Cerebellar nuclear complex (tissue), 1 donor: ENCODE data around the gene SLC6A1.
"Not testable (repeated sequence)": the region's sequence is repeated elsewhere in the genome, so short reads cannot be mapped to it uniquely, and the experiment has no call there.

ENCODE experiments used
- DNase-seq, 2 experiments: peaks; one replicate each; lab custom pipeline; 2025; lab: John Stamatoyannopoulos, UW

SLC6A1 gene

DNA sequence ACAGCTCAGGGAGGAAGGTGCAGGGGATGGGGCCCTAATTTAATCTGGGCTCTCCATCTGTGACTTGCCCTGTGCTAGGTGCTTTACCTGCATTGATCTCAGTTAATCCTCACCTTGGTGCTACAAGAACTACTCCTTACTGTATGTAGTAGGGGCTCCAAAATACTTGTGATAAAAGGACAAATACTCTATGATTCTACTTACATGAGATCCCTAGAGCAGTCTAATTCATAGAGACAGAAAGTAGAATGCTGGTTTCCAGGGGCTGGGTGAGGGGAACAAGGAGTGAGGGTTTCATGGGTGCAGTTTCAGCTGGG, 67.2 kb downstream of the SLC6A1 start:
- DNase-seq, result no peak

DNA sequence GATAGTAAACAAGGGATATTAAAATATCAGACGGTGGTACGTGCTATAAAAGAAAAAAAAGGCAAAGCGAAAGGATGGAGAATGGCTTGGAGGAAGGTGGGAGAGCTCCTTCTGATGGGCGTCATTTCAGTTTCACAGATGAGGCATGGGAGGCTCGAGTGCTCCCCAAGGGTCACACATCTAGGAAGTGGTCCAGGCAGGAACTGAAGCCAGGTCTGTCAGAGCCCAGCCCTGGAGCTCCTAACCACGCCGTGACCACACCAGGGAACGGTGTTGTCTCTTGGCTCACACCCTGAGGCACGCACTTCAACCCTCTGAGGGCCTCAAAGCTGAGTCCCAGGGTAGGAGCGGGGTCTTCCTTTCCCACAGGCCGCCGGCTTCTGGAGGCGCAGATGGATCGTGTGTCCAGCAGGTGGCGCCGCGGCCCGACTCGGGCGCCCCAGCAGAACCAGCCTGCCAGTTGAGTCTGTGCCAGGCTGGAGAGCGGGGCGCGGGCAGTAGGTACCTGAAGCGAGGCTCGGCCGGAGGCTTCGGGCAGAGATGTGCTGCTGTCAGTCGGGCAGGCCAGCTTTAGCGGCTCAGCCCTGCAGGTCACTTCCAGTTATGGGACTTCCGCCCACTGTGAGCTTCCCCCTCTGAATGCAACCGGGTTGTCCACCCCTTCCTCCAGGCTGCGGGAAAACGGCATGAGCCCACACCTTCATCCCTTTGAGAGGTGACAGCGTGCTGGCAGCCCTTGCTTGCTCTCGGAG, 68.1 kb downstream of the SLC6A1 start:
- DNase-seq, result no peak

DNA sequence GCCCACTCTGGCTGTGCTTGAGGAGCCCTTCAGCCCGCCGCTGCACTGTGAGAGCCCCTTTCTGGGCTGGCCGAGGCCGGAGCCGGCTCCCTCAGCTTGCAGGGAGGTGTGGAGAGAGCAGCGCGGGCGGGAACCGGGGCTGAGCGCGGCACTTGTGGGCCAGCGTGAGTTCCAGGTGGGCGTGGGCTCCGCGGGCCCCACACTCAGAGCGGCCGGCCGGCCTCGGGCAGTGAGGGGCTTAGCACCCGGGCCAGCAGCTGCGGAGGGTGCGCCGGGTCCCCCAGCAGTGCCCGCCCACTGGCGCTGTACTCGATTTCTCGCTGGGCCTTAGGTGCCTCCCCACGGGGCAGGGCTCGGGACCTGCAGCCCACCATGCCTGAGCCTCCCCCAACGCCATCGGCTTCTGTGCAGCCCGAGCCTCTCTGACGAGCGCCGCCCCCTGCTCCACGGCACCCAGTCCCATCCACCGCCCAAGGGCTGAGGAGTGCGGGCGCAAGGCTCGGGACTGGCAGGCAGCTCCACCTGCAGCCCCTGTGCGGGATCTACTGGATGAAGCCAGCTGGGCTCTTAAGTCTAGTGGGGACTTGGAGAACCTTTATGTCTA, 68.8 kb downstream of the SLC6A1 start:
- not testable (repeated sequence) for DNase-seq

DNA sequence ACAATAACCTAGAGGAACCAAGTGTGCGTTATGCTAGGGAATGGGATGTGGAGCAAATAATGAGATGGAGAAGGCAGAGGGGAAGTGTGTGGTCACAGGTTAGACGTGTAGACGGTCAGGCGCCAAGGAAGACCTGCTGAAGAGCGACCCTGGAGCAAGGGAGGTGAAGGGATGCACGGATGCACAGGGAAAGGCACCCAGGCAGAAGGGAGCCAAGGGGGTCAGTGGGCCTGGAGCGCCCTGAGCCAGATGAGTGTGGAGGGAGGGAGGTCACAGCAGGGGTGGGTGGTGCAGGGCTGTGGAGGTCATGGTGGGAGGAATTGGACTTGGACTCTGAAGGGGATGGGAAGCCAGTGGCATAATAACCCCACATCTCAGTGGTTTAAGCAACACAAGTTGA, 70.2 kb downstream of the SLC6A1 start:
- DNase-seq, result no peak

DNA sequence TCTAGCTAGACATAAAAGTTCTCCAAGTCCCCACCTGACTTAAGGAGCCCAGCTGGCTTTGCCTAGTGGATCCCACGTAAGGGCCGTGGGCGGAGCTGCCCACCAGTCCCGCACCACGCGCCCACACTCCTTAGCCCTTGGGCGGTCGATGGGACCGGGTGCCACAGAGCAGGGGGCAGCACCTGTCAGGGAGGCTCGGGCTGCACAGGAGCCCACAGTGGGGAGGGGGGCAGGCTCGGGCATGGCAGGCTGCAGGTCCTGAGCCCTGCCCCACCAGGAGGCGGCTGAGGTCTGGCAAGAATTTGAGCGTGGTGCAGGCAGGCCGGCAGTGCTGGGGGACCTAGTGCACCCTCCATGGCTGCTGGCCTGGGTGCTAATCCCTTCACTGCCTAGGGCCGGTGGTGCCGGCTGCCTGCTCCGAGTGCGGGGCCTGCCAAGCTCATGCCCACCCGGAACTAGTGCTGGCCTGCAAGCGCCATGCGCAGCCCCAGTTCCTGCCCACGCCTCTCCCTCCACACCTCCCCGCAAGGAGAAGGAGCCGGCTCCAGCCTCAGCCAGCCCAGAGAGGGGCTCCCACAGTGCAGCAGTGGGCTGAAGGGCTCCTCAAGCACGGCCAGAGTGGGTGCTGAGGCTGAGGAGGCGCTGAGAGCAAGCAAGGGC, 78.7 kb downstream of the SLC6A1 start:
- no peak for DNase-seq

DNA sequence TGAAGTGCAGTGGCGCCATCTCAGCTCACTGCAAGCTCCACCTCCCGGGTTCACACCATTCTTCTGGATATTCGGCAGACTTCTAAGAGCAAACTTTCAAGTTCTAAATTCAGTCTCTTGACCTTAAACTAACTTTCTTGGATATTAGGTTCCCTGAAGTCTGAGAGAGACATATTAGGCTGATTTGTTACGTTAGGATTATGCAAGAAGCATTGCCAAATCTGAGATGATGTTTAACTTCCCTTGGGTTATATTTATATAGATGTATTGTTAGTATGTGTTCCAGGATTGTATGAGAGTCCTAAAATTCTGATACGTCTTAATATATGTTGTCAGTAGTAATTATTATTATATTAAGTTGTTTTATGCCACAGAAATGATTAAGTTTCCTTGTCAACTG, 80.1 kb downstream of the SLC6A1 start:
- no peak for DNase-seq

DNA sequence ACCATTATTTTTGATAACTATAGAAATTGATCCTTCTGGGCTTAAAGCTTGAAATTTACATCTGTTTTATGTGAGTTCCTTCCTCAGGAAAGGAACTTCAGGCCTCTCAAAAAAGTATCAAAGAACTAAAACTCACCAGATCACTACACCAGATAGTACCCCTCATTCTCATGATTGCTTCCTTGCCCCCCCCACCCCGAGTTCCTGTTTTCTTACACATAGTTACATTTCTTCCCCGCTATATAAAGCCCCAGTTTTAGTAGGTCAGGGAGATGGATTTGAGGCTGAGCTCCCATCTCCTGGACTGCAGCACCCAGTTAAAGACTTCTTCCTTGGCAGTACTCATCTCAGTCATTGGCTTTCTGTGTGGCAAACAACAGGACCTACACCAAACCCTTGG, 81.5 kb downstream of the SLC6A1 start:
- DNase-seq, result no peak

DNA sequence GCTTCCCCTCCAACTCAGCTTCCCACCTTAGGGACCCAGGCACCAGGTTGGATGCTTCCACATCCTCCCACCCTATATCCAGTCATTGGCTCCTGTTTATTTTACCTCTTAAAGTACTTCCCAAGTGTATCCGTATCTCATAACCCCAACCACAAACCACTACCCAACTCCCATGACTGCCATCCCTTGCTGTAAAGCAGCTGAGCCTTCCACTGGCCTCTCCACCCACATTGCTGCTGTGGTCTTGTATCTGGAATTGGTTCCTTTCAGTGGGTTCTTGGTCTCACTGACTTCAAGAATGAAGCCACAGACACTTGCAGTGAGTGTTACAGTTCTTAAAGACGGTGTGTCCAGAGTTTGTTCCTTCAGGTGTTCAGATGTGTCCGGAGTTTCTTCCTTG, 81.9 kb downstream of the SLC6A1 start:
- DNase-seq, result no peak

DNA sequence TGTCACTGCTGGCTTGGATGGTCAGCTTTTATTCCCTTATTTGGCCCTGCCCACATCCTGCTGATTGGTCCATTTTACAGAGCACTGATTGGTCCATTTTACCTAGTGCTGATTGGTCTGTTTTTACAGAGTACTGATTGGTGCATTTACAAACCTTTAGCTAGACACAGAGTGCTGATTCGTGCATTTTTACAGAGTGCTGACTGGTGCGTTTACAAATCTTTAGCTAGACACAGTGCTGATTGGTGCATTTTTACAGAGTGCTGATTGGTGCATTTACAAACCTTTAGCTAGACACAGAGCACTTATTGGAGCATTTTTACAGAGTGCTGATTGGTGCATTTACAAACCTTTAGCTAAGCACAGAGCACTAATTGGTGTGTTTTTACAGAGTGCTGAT, 82.6 kb downstream of the SLC6A1 start:
- not testable (repeated sequence) for DNase-seq

DNA sequence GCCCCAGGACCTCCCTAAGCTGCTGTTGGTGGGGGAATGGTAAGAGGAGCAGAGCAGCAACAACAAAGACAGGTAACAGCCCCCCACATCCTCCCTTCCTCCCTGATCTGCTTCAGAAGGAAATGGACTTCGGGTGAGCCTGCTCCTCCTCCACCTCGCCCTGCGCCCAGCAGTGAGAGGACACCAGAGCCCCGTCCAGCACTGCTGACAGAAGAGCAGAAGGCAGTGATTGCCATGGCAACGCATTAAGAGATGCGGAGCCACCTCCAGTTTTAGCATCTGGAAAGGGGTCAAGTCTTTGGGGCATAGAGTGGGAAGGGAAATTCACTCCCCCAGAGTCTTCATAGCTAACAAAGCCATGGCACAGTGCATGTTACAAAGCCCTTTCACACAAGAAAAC, 84.2 kb downstream of the SLC6A1 start:
- no peak for DNase-seq

DNA sequence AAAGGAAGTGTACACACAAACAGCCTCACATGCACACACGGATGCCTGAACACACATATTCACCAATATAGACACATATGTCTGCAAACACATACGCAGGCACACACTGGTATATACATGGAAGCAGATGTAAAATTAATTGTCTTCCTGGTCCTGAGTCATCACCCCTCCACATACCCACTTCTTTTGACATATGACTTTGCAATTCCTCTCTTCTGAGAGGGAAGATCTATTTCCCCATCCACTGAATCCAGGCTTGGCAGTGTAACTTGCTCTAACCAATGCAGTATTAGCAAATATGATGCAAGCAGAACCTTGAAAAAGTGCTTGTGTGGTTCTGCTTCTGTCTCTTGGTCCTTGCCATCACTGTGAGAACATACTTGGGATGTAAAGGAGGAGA, 84.9 kb downstream of the SLC6A1 start:
- no peak for DNase-seq

DNA sequence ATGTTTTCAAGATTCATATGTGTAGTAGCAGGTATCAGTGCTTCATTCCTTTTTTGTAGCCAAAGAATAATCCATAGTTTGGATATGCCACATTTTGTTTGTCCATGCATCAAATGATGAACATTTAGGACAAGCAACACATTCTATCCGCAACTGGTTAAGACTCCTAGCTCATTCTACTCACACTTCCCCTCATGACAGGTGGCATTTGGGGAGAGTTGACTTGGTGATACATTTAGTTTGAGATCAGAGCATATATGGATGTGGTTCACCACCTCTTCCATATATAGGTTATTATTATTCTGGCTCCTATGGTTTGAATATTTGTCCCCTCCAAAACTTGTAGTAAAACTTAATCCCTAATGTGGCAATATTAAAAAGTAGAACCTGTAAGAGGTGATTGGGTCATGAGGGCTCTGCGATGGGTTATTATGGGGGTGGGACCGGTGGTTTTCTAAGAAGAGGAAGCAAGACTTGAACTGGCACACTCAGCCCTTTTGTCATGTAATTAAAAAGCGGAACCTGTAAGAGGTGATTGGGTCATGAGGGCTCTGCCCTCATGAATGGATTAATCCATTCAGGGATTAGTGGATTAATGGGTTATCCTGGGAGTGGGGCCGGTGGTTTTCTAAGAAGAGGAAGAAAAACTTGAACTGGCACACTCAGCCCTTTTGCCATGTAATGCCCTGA, 86.4 kb downstream of the SLC6A1 start:
- DNase-seq, result no peak

DNA sequence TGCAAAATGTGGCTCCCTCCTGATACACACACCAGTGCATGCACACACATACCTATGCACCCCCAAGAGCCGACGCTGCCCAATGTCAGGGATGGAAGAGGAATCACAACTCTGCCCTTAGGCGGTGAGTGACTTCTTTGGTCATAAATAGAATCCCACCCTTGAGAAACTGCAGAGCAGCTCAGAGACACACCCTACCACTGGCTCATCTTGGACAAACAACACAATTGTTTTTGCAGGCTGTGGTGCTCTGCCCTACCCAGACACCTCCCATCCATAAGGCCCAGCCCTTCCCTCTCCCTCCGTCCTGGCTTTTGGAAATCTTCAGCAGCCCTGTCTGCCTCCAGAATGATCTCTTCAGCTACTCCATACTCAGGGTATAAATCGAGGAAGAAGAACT, 87.9 kb downstream of the SLC6A1 start:
- DNase-seq, result no peak

DNA sequence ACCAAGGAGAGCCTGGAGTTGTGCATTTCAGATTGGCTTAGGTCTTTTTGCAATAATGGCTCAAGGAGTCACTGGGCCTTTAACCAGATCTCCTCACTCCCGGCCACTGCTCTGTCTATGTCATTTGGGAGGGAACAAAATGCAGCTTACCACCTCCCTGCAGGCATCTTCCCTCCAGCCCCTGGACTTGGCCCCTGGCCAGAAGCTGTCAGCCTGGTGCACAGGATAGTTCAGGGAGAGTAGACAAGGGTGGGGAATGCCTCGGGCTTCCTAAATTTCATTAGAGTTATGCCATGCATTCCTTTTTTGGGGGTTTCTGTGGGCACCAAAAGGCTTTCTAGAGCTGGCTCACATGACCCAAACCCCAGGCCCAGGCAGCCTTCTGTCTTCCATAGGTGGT, 91.5 kb downstream of the SLC6A1 start:
- DNase-seq, result no peak

DNA sequence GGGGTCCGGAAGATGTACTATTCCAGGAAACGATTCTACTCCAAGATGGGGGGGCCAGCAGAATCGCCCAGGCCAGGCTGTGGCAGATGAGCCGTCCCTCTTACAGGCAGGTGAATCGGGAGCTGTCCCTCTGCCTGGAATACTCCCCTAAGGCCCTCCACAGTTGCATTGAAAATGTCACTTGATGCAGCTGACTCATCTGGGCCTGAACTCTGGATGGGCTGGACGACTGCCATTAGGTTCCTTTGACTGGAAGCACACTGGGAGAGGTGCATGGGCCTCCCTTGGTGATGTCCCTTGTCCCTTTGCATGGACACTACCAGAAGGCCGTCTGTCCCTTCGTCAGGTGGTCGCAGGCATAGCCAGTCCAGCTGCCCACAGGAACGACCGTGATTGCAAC, 92.1 kb downstream of the SLC6A1 start:
- no peak for DNase-seq

DNA sequence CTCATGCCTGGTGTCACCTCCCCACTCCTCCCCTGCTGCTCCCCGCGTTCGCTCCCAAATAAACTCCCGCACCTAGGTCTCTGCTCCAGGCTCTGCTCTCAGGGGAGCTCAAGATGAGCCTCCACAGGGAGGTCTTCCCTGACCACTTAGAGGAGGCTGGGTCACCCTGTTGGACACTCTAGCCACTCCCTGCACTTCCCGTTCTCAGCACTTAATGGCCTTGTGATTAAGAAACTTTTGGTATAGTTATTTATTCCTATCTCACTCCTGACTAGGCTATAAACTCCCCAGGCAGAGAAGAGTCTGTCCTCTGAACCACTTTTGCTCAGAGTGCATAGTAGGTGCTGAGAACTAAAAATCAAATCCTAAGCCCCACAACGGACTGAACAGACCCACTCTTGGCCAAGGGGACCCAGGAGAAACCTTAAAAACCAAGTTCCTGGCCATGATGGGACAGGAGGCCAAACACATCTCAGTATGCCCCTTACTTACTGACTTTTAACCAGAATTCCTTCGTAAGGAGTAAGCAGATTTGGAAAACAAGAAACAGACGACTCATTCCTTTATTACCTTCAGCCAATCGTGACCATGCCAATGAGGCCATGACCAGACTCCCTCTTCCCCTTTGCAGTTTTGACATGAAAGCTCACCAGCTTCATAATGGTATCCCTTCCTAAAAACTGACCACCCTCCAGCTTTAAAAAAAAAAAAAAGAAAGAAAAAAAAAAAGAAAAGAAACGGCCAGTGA, 92.7 kb downstream of the SLC6A1 start:
- no peak for DNase-seq

DNA sequence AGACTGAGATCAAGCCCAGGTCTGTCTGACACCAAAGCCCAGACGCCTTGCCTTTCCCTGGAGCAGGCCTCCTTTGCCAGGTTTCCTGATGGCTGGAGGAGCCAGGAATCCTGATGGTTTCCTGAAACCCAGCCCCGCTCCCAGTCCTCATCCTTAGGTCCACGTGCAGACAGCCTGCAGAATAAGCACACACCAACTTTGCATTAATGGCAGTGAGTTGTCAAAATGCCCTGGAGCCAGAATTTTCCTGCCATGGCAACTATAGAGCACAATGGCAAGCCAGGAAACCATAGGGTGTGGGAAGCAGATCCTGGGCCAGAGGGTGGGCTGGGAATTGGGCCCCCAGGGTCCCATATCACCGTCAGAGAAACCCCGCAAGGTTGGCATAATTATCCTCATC, 94.3 kb downstream of the SLC6A1 start:
- DNase-seq, result no peak

DNA sequence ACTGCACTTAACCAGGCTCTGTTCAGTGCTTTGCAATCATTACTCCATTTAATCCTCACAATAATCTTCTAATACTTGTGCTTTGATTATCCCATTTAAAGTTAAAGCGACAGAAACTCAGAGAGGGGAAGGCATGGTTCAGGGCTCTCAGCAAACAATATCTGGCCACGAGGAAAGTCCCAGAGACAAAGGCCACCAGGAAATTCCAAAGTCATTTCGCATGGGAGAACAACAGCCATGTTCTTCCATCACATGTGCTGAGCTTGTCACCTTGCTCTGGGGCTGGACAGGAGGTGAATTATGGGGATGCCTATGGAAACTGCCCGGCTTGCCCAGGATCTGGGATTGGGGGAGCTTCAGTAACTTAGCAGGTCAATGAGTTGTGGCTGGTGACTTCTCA, 95.5 kb downstream of the SLC6A1 start:
- no peak for DNase-seq

DNA sequence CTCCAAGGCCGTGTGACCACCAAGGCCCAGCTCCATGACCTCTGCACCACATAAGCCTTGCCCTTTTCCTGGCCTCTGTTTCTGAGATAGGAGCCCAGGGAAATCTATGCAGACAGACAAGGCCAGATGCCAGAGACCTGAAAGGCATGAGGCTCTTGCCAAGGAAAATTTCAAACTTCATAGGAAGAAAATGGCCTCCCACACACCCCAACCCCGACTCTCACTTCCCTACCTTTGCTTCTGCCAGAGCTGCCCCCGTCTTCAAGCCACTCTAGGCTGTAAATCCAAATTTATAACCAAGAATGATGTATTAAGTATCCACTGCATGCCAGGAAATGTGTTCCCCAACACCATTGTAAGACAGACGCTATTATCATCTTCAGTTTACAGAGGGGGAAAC, 96.3 kb downstream of the SLC6A1 start:
- no peak for DNase-seq
